Suprapubic skin (tissue), 3 donors: ENCODE measurements around the gene CFAP74.
"Not testable (repeated sequence)": the region's sequence is repeated elsewhere in the genome, so short reads cannot be mapped to it uniquely, and the experiment has no call there.

Experiments used
- POLR2AphosphoS5 ChIP-seq, 3 donors: sonication (generic); formaldehyde crosslinking; IDR thresholded peaks; one replicate each; pipeline ENCODE4 v1.6.1; 2017; ENCODE audit warnings: antibody characterized with exemption in 3 of 3
- TF ChIP-seq, protein P1 (sequence below), 2 donors: fragments of 200-600 bp in 1 of 2; fragments of 450-650 bp in 1 of 2; sonication (generic) in 1 of 2; IDR thresholded peaks; one replicate each; pipeline ENCODE4 v1.5.1; 2016 to 2019; ENCODE audit warnings: antibody characterized with exemption in 2 of 2, mild to moderate bottlenecking in 1 of 2, moderate library complexity in 1 of 2

DNA sequence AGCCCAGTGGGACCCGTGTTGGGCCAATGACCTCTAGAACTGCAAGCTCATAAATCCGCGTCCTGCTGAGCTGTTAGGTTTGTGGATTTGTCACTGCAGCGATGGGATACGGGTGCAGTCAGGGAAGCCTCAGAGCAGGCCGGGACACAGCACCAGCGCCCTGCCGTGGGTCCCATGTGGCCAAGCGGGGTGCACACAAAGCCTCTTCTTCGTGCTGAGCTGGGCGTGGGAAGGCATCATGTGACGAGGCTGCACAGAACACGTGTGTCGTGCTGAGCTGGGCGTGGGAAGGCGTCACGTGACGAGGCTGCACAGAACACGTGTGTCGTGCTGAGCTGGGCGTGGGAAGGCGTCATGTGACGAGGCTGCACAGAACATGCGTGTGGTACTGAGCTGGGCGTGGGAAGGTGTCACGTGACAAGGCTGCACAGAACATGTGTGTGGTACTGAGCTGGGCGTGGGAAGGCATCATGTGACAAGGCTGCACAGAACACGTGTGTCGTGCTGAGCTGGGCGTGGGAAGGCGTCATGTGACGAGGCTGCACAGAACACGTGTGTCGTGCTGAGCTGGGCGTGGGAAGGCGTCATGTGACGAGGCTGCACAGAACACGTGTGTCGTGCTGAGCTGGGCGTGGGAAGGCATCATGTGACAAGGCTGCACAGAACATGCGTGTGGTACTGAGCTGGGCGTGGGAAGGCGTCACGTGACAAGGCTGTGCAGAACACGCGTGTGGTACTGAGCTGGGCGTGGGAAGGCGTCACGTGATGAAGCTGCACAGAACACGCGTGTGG is 24.7 kb downstream of the CFAP74 start:
- TF ChIP-seq, protein P1, sequence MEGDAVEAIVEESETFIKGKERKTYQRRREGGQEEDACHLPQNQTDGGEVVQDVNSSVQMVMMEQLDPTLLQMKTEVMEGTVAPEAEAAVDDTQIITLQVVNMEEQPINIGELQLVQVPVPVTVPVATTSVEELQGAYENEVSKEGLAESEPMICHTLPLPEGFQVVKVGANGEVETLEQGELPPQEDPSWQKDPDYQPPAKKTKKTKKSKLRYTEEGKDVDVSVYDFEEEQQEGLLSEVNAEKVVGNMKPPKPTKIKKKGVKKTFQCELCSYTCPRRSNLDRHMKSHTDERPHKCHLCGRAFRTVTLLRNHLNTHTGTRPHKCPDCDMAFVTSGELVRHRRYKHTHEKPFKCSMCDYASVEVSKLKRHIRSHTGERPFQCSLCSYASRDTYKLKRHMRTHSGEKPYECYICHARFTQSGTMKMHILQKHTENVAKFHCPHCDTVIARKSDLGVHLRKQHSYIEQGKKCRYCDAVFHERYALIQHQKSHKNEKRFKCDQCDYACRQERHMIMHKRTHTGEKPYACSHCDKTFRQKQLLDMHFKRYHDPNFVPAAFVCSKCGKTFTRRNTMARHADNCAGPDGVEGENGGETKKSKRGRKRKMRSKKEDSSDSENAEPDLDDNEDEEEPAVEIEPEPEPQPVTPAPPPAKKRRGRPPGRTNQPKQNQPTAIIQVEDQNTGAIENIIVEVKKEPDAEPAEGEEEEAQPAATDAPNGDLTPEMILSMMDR (IDR thresholded peaks at IDR 0.05) = not testable (repeated sequence)
- TF ChIP-seq POLR2AphosphoS5 (IDR thresholded peaks at IDR 0.05) = not testable (repeated sequence)
